HEK293T (cell line): ENCODE results near the gene MYOZ3.

Experiments
- CTCF ChIA-PET: fragments of 350-600 bp; formaldehyde crosslinking; extraction: SDS; loops from one replicate; lab custom pipeline; 2021; ENCODE audit warnings: antibody characterized with exemption, inconsistent platforms; lab: Yijun Ruan, JAX
- POLR2A ChIA-PET: fragments of 350-600 bp; formaldehyde crosslinking; extraction: SDS; loops from one replicate; lab custom pipeline; 2020; ENCODE audit warnings: antibody characterized with exemption, inconsistent platforms; lab: Yijun Ruan, JAX
- DNase-seq: peaks from one replicate; pipeline ENCODE4 v3.0.0; 2012; ENCODE audit warnings: mixed read lengths; ENCODE audit errors: extremely low spot score
- ARNT ChIP-seq: fragments of 450-650 bp; IDR thresholded peaks from 2 replicates; pipeline ENCODE4 v1.6.1; 2017; ENCODE audit warnings: mild to moderate bottlenecking
- BHLHE40 ChIP-seq: fragments of 450-650 bp; IDR thresholded peaks from 2 replicates; pipeline ENCODE4 v1.6.1; 2016; ENCODE audit warnings: mild to moderate bottlenecking, moderate library complexity, borderline replicate concordance
- CTBP1 ChIP-seq: fragments of 450-650 bp; IDR thresholded peaks from 2 replicates; pipeline ENCODE4 v1.6.1; 2016; ENCODE audit warnings: borderline replicate concordance
- ELF4 ChIP-seq: fragments of 450-650 bp; IDR thresholded peaks from 2 replicates; pipeline ENCODE4 v1.6.1; 2017; ENCODE audit warnings: antibody characterized with exemption
- FOXA1 ChIP-seq: fragments of 450-650 bp; IDR thresholded peaks from 2 replicates; pipeline ENCODE4 v1.6.1; 2016; ENCODE audit warnings: mild to moderate bottlenecking
- FOXK2 ChIP-seq: fragments of 450-650 bp; IDR thresholded peaks from 2 replicates; pipeline ENCODE4 v1.6.1; 2016; ENCODE audit warnings: mild to moderate bottlenecking
- FOXM1 ChIP-seq: fragments of 450-650 bp; IDR thresholded peaks from 2 replicates; pipeline ENCODE4 v1.6.1; 2017; ENCODE audit warnings: mild to moderate bottlenecking, borderline replicate concordance
- HDGF ChIP-seq: fragments of 450-650 bp; IDR thresholded peaks from 2 replicates; pipeline ENCODE4 v1.6.1; 2017; ENCODE audit warnings: antibody characterized with exemption, borderline replicate concordance
- L3MBTL2 ChIP-seq: fragments of 450-650 bp; conservative IDR thresholded peaks from 2 replicates; pipeline ENCODE4 v1.6.1; 2016; ENCODE audit warnings: mild to moderate bottlenecking
- LEF1 ChIP-seq: fragments of 450-650 bp; IDR thresholded peaks from 2 replicates; pipeline ENCODE4 v1.6.1; 2017; ENCODE audit warnings: mild to moderate bottlenecking, borderline replicate concordance
- NFRKB ChIP-seq: fragments of 450-650 bp; IDR thresholded peaks from 2 replicates; pipeline ENCODE4 v1.6.1; 2016; ENCODE audit warnings: mild to moderate bottlenecking, moderate library complexity
- PKNOX1 ChIP-seq: fragments of 450-650 bp; IDR thresholded peaks from 2 replicates; pipeline ENCODE4 v1.6.1; 2016
- SP1 ChIP-seq: fragments of 450-650 bp; IDR thresholded peaks from 2 replicates; pipeline ENCODE4 v1.6.1; 2017
- SUZ12 ChIP-seq: fragments of 450-650 bp; IDR thresholded peaks from 2 replicates; pipeline ENCODE4 v1.6.1; 2016; ENCODE audit warnings: mild to moderate bottlenecking
- TARDBP ChIP-seq: fragments of 450-650 bp; IDR thresholded peaks from 2 replicates; pipeline ENCODE4 v1.6.1; 2016
- ZNF384 ChIP-seq: fragments of 450-650 bp; IDR thresholded peaks from 2 replicates; pipeline ENCODE4 v1.6.1; 2016

The MYOZ3 gene

GRCh38 chr5:150625831-150626746, 35.0 kb upstream of the MYOZ3 start:
- ChIA-PET POLR2A (interaction anchor here (1.0 kb wide), 2 partner anchors 12 to 29 kb away, joined by 3 read pairs; no protein-coding TSS in a partner anchor), CTCF (interaction anchor here (0.7 to 1.1 kb wide), 3 partner anchors 8 to 894 kb away, joined by 3 to 4 read pairs (median 3); partner anchors contain the start of gene SYNPO)
- no peak for TF ChIP-seq SUZ12
- TF ChIP-seq ELF4, result no peak
- TF ChIP-seq LEF1, result no peak
- TF ChIP-seq FOXM1, result no peak
- TF ChIP-seq SP1, result no peak
- no peak for TF ChIP-seq CTBP1
- TF ChIP-seq ARNT, result no peak
- TF ChIP-seq TARDBP, result no peak
- DNase-seq, result no peak

- ChIA-PET POLR2A (interaction anchor here (1.0 to 1.4 kb wide), 3 partner anchors 11 to 74 kb away, joined by 3 to 4 read pairs (median 3); partner anchors contain the start of gene RBM22), CTCF (interaction anchor here (0.8 to 1.1 kb wide), 2 partner anchors 13 to 894 kb away, joined by 3 to 4 read pairs; partner anchors contain the start of gene SYNPO)
- no peak for TF ChIP-seq FOXM1
- TF ChIP-seq FOXA1, result no peak
- no peak for TF ChIP-seq BHLHE40
- TF ChIP-seq NFRKB, result no peak
- TF ChIP-seq ELF4, result no peak
- TF ChIP-seq ARNT, result no peak
- DNase-seq, result no peak
Measured at GRCh38 chr5:150626853-150627276, 34.2 kb upstream of the MYOZ3 start.

- DNase-seq, result no peak
- ChIA-PET CTCF (interaction anchor here (0.6 kb wide), 1 partner anchor 15 kb away, joined by 3 read pairs; no protein-coding TSS in a partner anchor), POLR2A (interaction anchor here (1.4 kb wide), 1 partner anchor 73 kb away, joined by 4 read pairs; the partner anchor contains the start of gene RBM22)
- TF ChIP-seq BHLHE40, result no peak
- TF ChIP-seq SUZ12, result no peak
- no peak for TF ChIP-seq ZNF384
- TF ChIP-seq TARDBP, result no peak
- TF ChIP-seq HDGF, result no peak
- TF ChIP-seq NFRKB, result no peak
Measured at GRCh38 chr5:150627731-150628545, 33.1 kb upstream of the MYOZ3 start.

GRCh38 chr5:150628936-150629485, 32.0 kb upstream of the MYOZ3 start:
- no peak for DNase-seq
- ChIA-PET CTCF (interaction anchor here (1.2 kb wide), 1 partner anchor 9 kb away, joined by 3 read pairs; no protein-coding TSS in a partner anchor), POLR2A (no interaction called here)
- TF ChIP-seq CTBP1 (no peak), SP1 (no peak), PKNOX1 (no peak), LEF1 (no peak), ZNF384 (no peak), NFRKB (no peak), FOXA1 (no peak), BHLHE40 (no peak), HDGF (no peak), L3MBTL2 (no peak), ARNT (no peak), TARDBP (no peak), FOXK2 (no peak), SUZ12 (no peak)

GRCh38 chr5:150630016-150630415, 31.0 kb upstream of the MYOZ3 start:
- ChIA-PET CTCF (no interaction called here), POLR2A (no interaction called here)
- no peak for DNase-seq
- TF ChIP-seq ZNF384 (no peak), TARDBP (no peak), FOXM1 (no peak), HDGF (no peak), FOXA1 (no peak), CTBP1 (no peak), FOXK2 (no peak), PKNOX1 (no peak), ELF4 (no peak), SP1 (no peak), ARNT (no peak), LEF1 (no peak), BHLHE40 (no peak), NFRKB (no peak), SUZ12 (no peak), L3MBTL2 (no peak)
